B cell (primary cell): ENCODE results near the gene OR8B8. TPM values are rescaled to one million over a fixed set of nuclear protein-coding genes. Genes with fewer than 3 reads are reported as not detected.
"Not testable (repeated sequence)": the region's sequence is repeated elsewhere in the genome, so short reads cannot be mapped to it uniquely, and the experiment has no call there.

Experiments
- ATAC-seq: fragments of 200-7000 bp; cut with Tn5 transposase; one replicate; pipeline ENCODE4 v1.10.0; 2021; ENCODE audit warnings: low read depth, mild to moderate bottlenecking, moderate number of reproducible peaks, moderate library complexity
- CTCF ChIA-PET: fragments of 350-600 bp; sonication (Branson Sonifier 250); formaldehyde crosslinking; loops from one replicate; lab custom pipeline; 2021; ENCODE audit warnings: antibody characterized with exemption, inconsistent platforms; lab: Charles Lee
- POLR2A ChIA-PET: fragments of 350-600 bp; sonication (Branson Sonifier 250); formaldehyde crosslinking; loops from one replicate; lab custom pipeline; 2021; ENCODE audit warnings: antibody characterized with exemption; lab: Charles Lee
- DNase-seq: peaks from one replicate; pipeline ENCODE4 v3.0.0; 2013
- H2AFZ ChIP-seq: 2 replicates; pipeline ENCODE4 v1.6.1; 2012; ENCODE audit warnings: mild to moderate bottlenecking, low read depth, low read length; ENCODE audit not compliant: insufficient read depth, poor library complexity, severe bottlenecking
- H3K27ac ChIP-seq, 2 donors: 1 replicate in 1 of 2; 2 replicates in 1 of 2; pipeline ENCODE4 v1.5.1; 2012 to 2013; ENCODE audit warnings: low read length in 2 of 2, mild to moderate bottlenecking in 2 of 2, moderate library complexity in 1 of 2
- H3K27me3 ChIP-seq, 4 experiments: fragments of 200-600 bp in 1 of 4; sonication (generic) in 1 of 4; replicated peaks in 1 of 4; 1 replicate in 2 of 4; 2 replicates in 2 of 4; pipeline versions ENCODE4 v1.6.1 to v1.7.0; 2013 to 2016; ENCODE audit warnings: low read length in 3 of 4, mild to moderate bottlenecking in 2 of 4, mixed read lengths in 1 of 4, moderate library complexity in 1 of 4; ENCODE audit not compliant: insufficient read depth in 4 of 4, control insufficient read depth in 3 of 4; ENCODE audit errors: control extremely low read depth in 1 of 4
- H3K36me3 ChIP-seq, 2 experiments: replicated peaks in 1 of 2; 1 replicate in 1 of 2; 2 replicates in 1 of 2; pipeline versions ENCODE4 v1.6.1 to v1.7.1; 2013; ENCODE audit warnings: low read length in 1 of 2; ENCODE audit not compliant: insufficient read depth in 2 of 2, control insufficient read depth in 1 of 2; ENCODE audit errors: control extremely low read depth in 1 of 2, extremely low read depth in 1 of 2
- H3K4me1 ChIP-seq, 2 donors: fragments of 200-600 bp in 1 of 2; sonication (generic) in 1 of 2; 1 replicate in 1 of 2; 2 replicates in 1 of 2; pipeline versions ENCODE4 v1.5.1 to v1.6.1; 2013 to 2017; ENCODE audit warnings: low read length in 2 of 2; ENCODE audit not compliant: control insufficient read depth in 2 of 2, insufficient read depth in 2 of 2
- H3K4me2 ChIP-seq: replicated peaks from 2 replicates; pipeline ENCODE3; 2012; ENCODE audit warnings: mild to moderate bottlenecking, low read depth, low read length; ENCODE audit not compliant: poor library complexity, severe bottlenecking
- H3K4me3 ChIP-seq, 5 experiments: fragments of 200-600 bp in 1 of 5; sonication (generic) in 1 of 5; 1 replicate in 3 of 5; 2 replicates in 2 of 5; pipeline versions ENCODE4 v1.5.1 to v1.7.0; 2011 to 2016; ENCODE audit warnings: low read length in 4 of 5, mild to moderate bottlenecking in 4 of 5, low read depth in 2 of 5, control low read depth in 1 of 5, moderate library complexity in 1 of 5; ENCODE audit not compliant: insufficient read depth in 1 of 5; ENCODE audit errors: control extremely low read depth in 1 of 5, extremely low read depth in 1 of 5
- H3K79me2 ChIP-seq: fragments of 200-600 bp; sonication (generic); one replicate; pipeline ENCODE4 v1.6.0; 2016; ENCODE audit warnings: low read length; ENCODE audit not compliant: control insufficient read depth, insufficient read depth
- H3K9ac ChIP-seq: fragments of 200-600 bp; sonication (generic); 2 replicates; pipeline ENCODE4 v1.6.1; 2017; ENCODE audit warnings: mild to moderate bottlenecking, low read length, moderate library complexity
- H3K9me3 ChIP-seq, 3 donors: one replicate each; pipeline versions ENCODE4 v1.6.1 to v1.7.1; 2013; ENCODE audit warnings: low read length in 2 of 3; ENCODE audit not compliant: control insufficient read depth in 2 of 3, insufficient read depth in 1 of 3; ENCODE audit errors: control extremely low read depth in 1 of 3
- H4K20me1 ChIP-seq: 2 replicates; pipeline ENCODE4 v1.6.0; 2012; ENCODE audit warnings: mild to moderate bottlenecking, low read length; ENCODE audit not compliant: insufficient read depth, control insufficient read depth, poor library complexity, severe bottlenecking
- H3K27ac Mint-ChIP-seq: one replicate; pipeline ENCODE4 v1.8.0; 2021; ENCODE audit warnings: mixed read lengths
- H3K27me3 Mint-ChIP-seq: one replicate; pipeline ENCODE4 v1.8.0; 2021; ENCODE audit warnings: mixed read lengths
- H3K4me1 Mint-ChIP-seq: one replicate; pipeline ENCODE4 v1.8.0; 2021; ENCODE audit warnings: mixed read lengths
- H3K4me3 Mint-ChIP-seq: one replicate; pipeline ENCODE4 v1.8.0; 2021; ENCODE audit warnings: mixed read lengths
- H3K9me3 Mint-ChIP-seq: one replicate; pipeline ENCODE4 v1.8.0; 2022; ENCODE audit warnings: mixed read lengths; ENCODE audit not compliant: insufficient read depth
- CTCF ChIP-seq: fragments of 200-600 bp; IDR thresholded peaks from one replicate; pipeline ENCODE4 v1.8.0; 2022; ENCODE audit warnings: antibody characterized with exemption, mild to moderate bottlenecking
- EZH2 ChIP-seq: IDR thresholded peaks from 2 replicates; pipeline ENCODE4 v1.6.1; 2012; ENCODE audit warnings: borderline replicate concordance, low read depth, mild to moderate bottlenecking, moderate library complexity, low read length; ENCODE audit not compliant: insufficient read depth, poor library complexity, severe bottlenecking
- WGBS: methylation state at CpG from one replicate; pipeline ENCODE4 v1.1.5; 2013; ENCODE audit warnings: missing lambda C conversion rate; ENCODE audit not compliant: insufficient coverage; 5-methylcytosine and 5-hydroxymethylcytosine counted together
- intact Hi-C: fragments of 100-400 bp; cut with micrococcal nuclease; formaldehyde crosslinking; loops from one replicate; pipeline ENCODE4 v1.10.0; 2022
- polyA plus RNA-seq: library from polyadenylated mRNA; depleted of rRNA; stranded (reverse); fragments of >200 nt; gene quantifications from 2 replicates; pipeline ENCODE4 v1.2.3, GENCODE V29; 2012
- total RNA-seq, 2 donors: library from RNA; stranded (reverse); fragments of 120-200 nt in 1 of 2; gene quantifications; 1 replicate in 1 of 2; 2 replicates in 1 of 2; pipeline versions ENCODE4 v1.2.3 to v1.2.4, GENCODE V29; 2013 to 2022

The OR8B8 gene
- total and polyA plus RNA-seq, 2 donors (not counting 1 experiment from before 2014, with no cell fraction given) = not detected

- Histone ChIP-seq H3K27ac (no peak overlapping the region), H3K36me3 (no peaks in the 10 kb centered on the region), H3K79me2 (no peaks in the 10 kb centered on the region), H2AFZ (no peak overlapping the region), H3K4me2 (no peak overlapping the region), H3K4me3 (no peak overlapping the region), H3K27me3 (no peaks in the 10 kb centered on the region), H3K4me1 (peaks cover 0 to 6% of the 10 kb centered on the region in 2 donors), H3K9me3 (no peaks in the 10 kb centered on the region), H4K20me1 (no peaks in the 10 kb centered on the region), H3K9ac (no peak overlapping the region)
- Mint-ChIP-seq H3K27me3 (peaks cover 4% of the 10 kb centered on the region), H3K4me1 (peaks cover 8% of the 10 kb centered on the region), H3K9me3 (no peaks in the 10 kb centered on the region), H3K27ac (no peak overlapping the region), H3K4me3 (no peak overlapping the region)
- ChIA-PET POLR2A (interaction anchor here (0.6 kb wide), 1 partner anchor 72 kb away, joined by 4 read pairs; no protein-coding TSS in a partner anchor), CTCF (interaction anchor here (0.5 to 1.9 kb wide), 16 partner anchors 9 to 668 kb away, joined by 3 to 11 read pairs (median 3); no protein-coding TSS in a partner anchor)
- peak; percentile 43 for ATAC-seq
- TF ChIP-seq EZH2 (no peak), CTCF (peak; percentile 85)
- intact Hi-C loops = loop anchor here (5.0 kb wide), 1 partner anchor 185 kb away; no protein-coding TSS in a partner anchor
- DNase-seq = peak; percentile 67
- no CpG with 5 or more reads among the region's 8 CpGs for WGBS
Measured at GRCh38 chr11:124402326-124402922, 43.1 kb downstream of the OR8B8 start.

GRCh38 chr11:124398924-124399323 is 46.6 kb downstream of the OR8B8 start, which contains the start of gene OR8B3:
Gene OR8B3, minus strand, starts transcription at chr11:124399024. Its CDS starts 1,673 bp downstream, at chr11:124397351.
- no peak within 1 kb of the TSS for H3K27ac Mint-ChIP-seq
- H3K27ac ChIP-seq = no peak within 1 kb of the TSS
- H2AFZ ChIP-seq = no peak within 1 kb of the TSS
- no peaks in the 10 kb centered on the region for H3K79me2 ChIP-seq
- ChIA-PET POLR2A (no interaction called here), CTCF (no interaction called here)
- H3K9me3 ChIP-seq = no peaks in the 10 kb centered on the region
- H3K4me2 ChIP-seq = no peak within 1 kb of the TSS
- TF ChIP-seq EZH2 (no peak), CTCF (no peak)
- H3K4me3 Mint-ChIP-seq = no peak within 1 kb of the TSS
- ATAC-seq (no peak), DNase-seq (no peak)
- H4K20me1 ChIP-seq = no peaks in the 10 kb centered on the region
- no peaks in the 10 kb centered on the region for H3K9me3 Mint-ChIP-seq
- no peaks in the 10 kb centered on the region for H3K27me3 ChIP-seq
- no peaks in the 10 kb centered on the region for H3K36me3 ChIP-seq
- H3K4me3 ChIP-seq = no peak within 1 kb of the TSS
- H3K9ac ChIP-seq = no peak within 1 kb of the TSS
- peaks cover 3% of the 10 kb centered on the region for H3K4me1 Mint-ChIP-seq
- intact Hi-C loops = no loop called here
- H3K27me3 Mint-ChIP-seq = no peaks in the 10 kb centered on the region
- no peaks in the 10 kb centered on the region for H3K4me1 ChIP-seq

- H3K4me3 Mint-ChIP-seq, DNase-seq, H3K27ac ChIP-seq, H3K36me3 ChIP-seq, H3K27me3 Mint-ChIP-seq, H3K4me3 ChIP-seq, H3K9me3 ChIP-seq, H4K20me1 ChIP-seq, ATAC-seq, H3K79me2 ChIP-seq, H3K27ac Mint-ChIP-seq, H3K4me1 ChIP-seq, intact Hi-C loops, H3K9me3 Mint-ChIP-seq, H3K27me3 ChIP-seq, CTCF ChIA-PET, POLR2A ChIA-PET, H2AFZ ChIP-seq, H3K9ac ChIP-seq, H3K4me1 Mint-ChIP-seq, H3K4me2 ChIP-seq: not testable (repeated sequence)
- no CpG with 5 or more reads among the region's 4 CpGs for WGBS
Measured at GRCh38 chr11:124396847-124397246, 48.6 kb downstream of the OR8B8 start.
